ENCODE measurements around the gene KCNH2. TPM values are rescaled to one million over a fixed set of nuclear protein-coding genes. Genes with fewer than 3 reads are reported as not detected.

The KCNH2 gene
- total and polyA plus RNA-seq, 2 experiments from 2014 or later: 2.6 to 14.7 TPM

GRCh38 chr7:150986556-150986955 lies 8.4 kb upstream of the KCNH2 start:
- Histone ChIP-seq H3K27ac (ENCODE audit: low read depth) (no peak overlapping the region), H2AFZ (no peak overlapping the region), H3K79me2 (replicated peaks; ENCODE audit: insufficient read depth) (no peaks in the 10 kb centered on the region), H3K4me2 (no peak overlapping the region), H3K9me2 (ENCODE audit: insufficient read depth) (no peaks in the 10 kb centered on the region), H4K20me1 (replicated peaks; ENCODE audit: insufficient read depth) (no peaks in the 10 kb centered on the region), H3K27me3 (ENCODE audit: insufficient read depth) (peaks cover 7% of the 10 kb centered on the region; the same call in 1 of the 2 replicates), H3K4me1 (ENCODE audit: insufficient read depth) (peaks cover 4% of the 10 kb centered on the region), H3K36me3 (ENCODE audit: insufficient read depth) (no peaks in the 10 kb centered on the region), H3F3A (replicated peaks; ENCODE audit: low read depth) (no peaks in the 10 kb centered on the region), H3K4me3 (no peak overlapping the region)
- Mint-ChIP-seq H3K27me3 (ENCODE audit: insufficient read depth, low read depth, poor library complexity) (peaks cover 24% of the 10 kb centered on the region), H3K4me3 (no peak overlapping the region), H3K9me3 (peaks cover 24% of the 10 kb centered on the region), H3K27ac (no peak overlapping the region), H3K36me3 (ENCODE audit: low read depth) (peaks cover 24% of the 10 kb centered on the region), H3K4me1 (peaks cover 4% of the 10 kb centered on the region; the same call in 1 of the 3 replicates)
- DNase-seq (ENCODE audit: low spot score) (no peak), ATAC-seq (no peak)
- TF ChIP-seq ZNF331 (CRISPR knock-in tag; IDR thresholded peaks at IDR 0.05; ENCODE audit: low read depth) (no peak), POLR2AphosphoS5 (IDR thresholded peaks at IDR 0.05; ENCODE audit: low read depth) (no peak), EZH2 (IDR thresholded peaks at IDR 0.05; ENCODE audit: low read depth, unreplicated experiment) (no peak), JUNB (IDR thresholded peaks at IDR 0.05; ENCODE audit: unreplicated experiment) (no peak), EZH2phosphoT487 (IDR thresholded peaks at IDR 0.05; ENCODE audit: unreplicated experiment) (no peak), CTCF (conservative IDR thresholded peaks at IDR 0.05; ENCODE audit: low read depth in 2 of 2) (no peak), STAT1 (IDR thresholded peaks at IDR 0.05; ENCODE audit: unreplicated experiment) (no peak)

- no peaks in the 10 kb centered on the region for H3K36me3 ChIP-seq (ENCODE audit: insufficient read depth)
- peaks cover 26% of the 10 kb centered on the region for H3K27me3 Mint-ChIP-seq (ENCODE audit: insufficient read depth, low read depth, poor library complexity)
- no peak overlapping the region for H3K27ac ChIP-seq (ENCODE audit: low read depth)
- H3K27me3 ChIP-seq (ENCODE audit: insufficient read depth): peaks cover 11% of the 10 kb centered on the region; the same call in 1 of the 2 replicates
- no peak overlapping the region for H2AFZ ChIP-seq
- ATAC-seq: peak; percentile 71
- no peak overlapping the region for H3K4me3 Mint-ChIP-seq
- no peak overlapping the region for H3K27ac Mint-ChIP-seq
- H3K4me1 ChIP-seq (ENCODE audit: insufficient read depth): peaks cover 4% of the 10 kb centered on the region
- H3K4me2 ChIP-seq: no peak overlapping the region
- no peaks in the 10 kb centered on the region for H3F3A ChIP-seq (replicated peaks; ENCODE audit: low read depth)
- H3K4me3 ChIP-seq: no peak overlapping the region
- no peaks in the 10 kb centered on the region for H3K9me2 ChIP-seq (ENCODE audit: insufficient read depth)
- no peaks in the 10 kb centered on the region for H3K79me2 ChIP-seq (replicated peaks; ENCODE audit: insufficient read depth)
- H4K20me1 ChIP-seq (replicated peaks; ENCODE audit: insufficient read depth): no peaks in the 10 kb centered on the region
- H3K9me3 Mint-ChIP-seq: peaks cover 19% of the 10 kb centered on the region
- DNase-seq (ENCODE audit: low spot score): peak; percentile 91
- H3K4me1 Mint-ChIP-seq: peaks cover 8% of the 10 kb centered on the region
- H3K36me3 Mint-ChIP-seq (ENCODE audit: low read depth): peaks cover 20% of the 10 kb centered on the region
- TF ChIP-seq CREB1 (CRISPR knock-in tag; IDR thresholded peaks at IDR 0.05; ENCODE audit: low read depth) (no peak), ZNF114 (CRISPR knock-in tag; IDR thresholded peaks at IDR 0.05) (no peak), EZH2phosphoT487 (IDR thresholded peaks at IDR 0.05; ENCODE audit: unreplicated experiment) (no peak), CTCF (conservative IDR thresholded peaks at IDR 0.05; ENCODE audit: low read depth in 2 of 2) (peak; percentile 70 to 86), REST (IDR thresholded peaks at IDR 0.05; ENCODE audit: unreplicated experiment) (peak; percentile 40), NANOG (IDR thresholded peaks at IDR 0.05; ENCODE audit: borderline replicate concordance) (no peak), STAT1 (IDR thresholded peaks at IDR 0.05; ENCODE audit: unreplicated experiment) (no peak), JUNB (IDR thresholded peaks at IDR 0.05; ENCODE audit: unreplicated experiment) (no peak), EZH2 (IDR thresholded peaks at IDR 0.05; ENCODE audit: low read depth, unreplicated experiment) (no peak), ZNF331 (CRISPR knock-in tag; IDR thresholded peaks at IDR 0.05; ENCODE audit: low read depth) (peak; percentile 62; the same call in 1 of the 2 replicates)
- TF ChIP-seq, protein P1, sequence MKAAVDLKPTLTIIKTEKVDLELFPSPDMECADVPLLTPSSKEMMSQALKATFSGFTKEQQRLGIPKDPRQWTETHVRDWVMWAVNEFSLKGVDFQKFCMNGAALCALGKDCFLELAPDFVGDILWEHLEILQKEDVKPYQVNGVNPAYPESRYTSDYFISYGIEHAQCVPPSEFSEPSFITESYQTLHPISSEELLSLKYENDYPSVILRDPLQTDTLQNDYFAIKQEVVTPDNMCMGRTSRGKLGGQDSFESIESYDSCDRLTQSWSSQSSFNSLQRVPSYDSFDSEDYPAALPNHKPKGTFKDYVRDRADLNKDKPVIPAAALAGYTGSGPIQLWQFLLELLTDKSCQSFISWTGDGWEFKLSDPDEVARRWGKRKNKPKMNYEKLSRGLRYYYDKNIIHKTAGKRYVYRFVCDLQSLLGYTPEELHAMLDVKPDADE (IDR thresholded peaks at IDR 0.05): no peak
Observed at GRCh38 chr7:150986099-150986512, 8.0 kb upstream of the KCNH2 start.

Data from GM23338 (cell line).